Sigmoid colon (tissue), 7 donors: ENCODE data around the gene RCN1. TPM values are rescaled to one million over a fixed set of nuclear protein-coding genes. Genes with fewer than 3 reads are reported as not detected.
A peak's percentile ranks its signal among the peaks of the same experiment; 100 is the strongest.
"Not testable (repeated sequence)": the region's sequence is repeated elsewhere in the genome, so short reads cannot be mapped to it uniquely, and the experiment has no call there.

Experiments
- DNase-seq: peaks from one replicate; pipeline ENCODE4 v3.0.0-alpha.2; 2019
- H3K27ac ChIP-seq, 4 donors: fragments of 200-600 bp; sonication (generic); one replicate each; pipeline ENCODE4 v1.5.1; 2016 to 2019; ENCODE audit warnings: mild to moderate bottlenecking in 1 of 4
- H3K27me3 ChIP-seq, 3 donors: fragments of 200-600 bp; sonication (generic); one replicate each; pipeline ENCODE4 v1.5.1; 2019; ENCODE audit warnings: mild to moderate bottlenecking in 1 of 3
- H3K36me3 ChIP-seq, 4 donors: fragments of 200-600 bp; sonication (generic); one replicate each; pipeline ENCODE4 v1.5.1; 2016 to 2019
- H3K4me1 ChIP-seq, 4 donors: fragments of 200-600 bp; sonication (generic); one replicate each; pipeline ENCODE4 v1.5.1; 2017 to 2019
- H3K4me3 ChIP-seq, 4 donors: fragments of 200-600 bp; sonication (generic); one replicate each; pipeline ENCODE4 v1.5.1; 2017 to 2019; ENCODE audit warnings: mild to moderate bottlenecking in 2 of 4, moderate library complexity in 1 of 4
- H3K9me3 ChIP-seq, 4 donors: fragments of 200-600 bp in 3 of 4; sonication (generic) in 3 of 4; one replicate each; pipeline versions ENCODE4 v1.5.1 to v1.6.1; 2013 to 2019
- CTCF ChIP-seq, 4 experiments: fragments of 450-650 bp in 3 of 4; fragments of 200-600 bp in 1 of 4; IDR thresholded peaks; one replicate each; pipeline ENCODE4 v1.5.1; 2016 to 2019; ENCODE audit warnings: antibody characterized with exemption in 4 of 4, mild to moderate bottlenecking in 3 of 4, moderate library complexity in 2 of 4
- EP300 ChIP-seq, 4 donors: sonication (generic); formaldehyde crosslinking; IDR thresholded peaks; one replicate each; pipeline ENCODE4 v1.6.1; 2017; ENCODE audit warnings: antibody characterized with exemption in 4 of 4
- POLR2A ChIP-seq, 2 donors: fragments of 450-650 bp; IDR thresholded peaks; one replicate each; pipeline ENCODE4 v1.6.1; 2016; ENCODE audit warnings: antibody characterized with exemption in 2 of 2, mild to moderate bottlenecking in 2 of 2, moderate library complexity in 2 of 2
- POLR2AphosphoS5 ChIP-seq, 4 donors: sonication (generic); formaldehyde crosslinking; IDR thresholded peaks; one replicate each; pipeline ENCODE4 v1.6.1; 2017; ENCODE audit warnings: antibody characterized with exemption in 4 of 4
- WGBS, 2 donors: extraction: QIAGEN DNeasy Blood & Tissue Kit; methylation state at CpG; one replicate each; pipeline ENCODE4 v1.1.7; 2013; 5-methylcytosine and 5-hydroxymethylcytosine counted together
- intact Hi-C: fragments of 100-400 bp; cut with DNase I; formaldehyde crosslinking; loops from one replicate; pipeline ENCODE4 v1.15.1; 2023
- polyA plus RNA-seq, 3 donors: library from polyadenylated mRNA; stranded (reverse); fragments of 200-250 nt; gene quantifications; one replicate each; pipeline ENCODE4 v1.2.3, GENCODE V29; 2013
- total RNA-seq, 4 donors: library from RNA; depleted of rRNA; stranded (reverse); fragments of >200 nt; gene quantifications; one replicate each; pipeline ENCODE4 v1.1.0, GENCODE V29; 2016
- donor health status: healthy with polysubstance abuse.
- donor health status: Bipolar disorder and iron deficiency.
- donor health status: healthy.

Gene RCN1
- total and polyA plus RNA-seq, 7 donors: 9.7 to 58.4 (median 34.1) TPM

- DNase-seq: no peak
- Histone ChIP-seq H3K36me3 (peaks cover 0 to 79% (median 19%) of the 10 kb centered on the region in 4 donors), H3K4me3 (no peak overlapping the region), H3K27me3 (no peaks in the 10 kb centered on the region), H3K9me3 (no peaks in the 10 kb centered on the region), H3K27ac (no peak overlapping the region), H3K4me1 (no peaks in the 10 kb centered on the region)
- intact Hi-C loops: no loop called here
- WGBS, 2 donors: 70 to 81% methylated on average over 5 of the region's 5 CpGs
- TF ChIP-seq EP300 (IDR thresholded peaks at IDR 0.05) (no peak), POLR2A (IDR thresholded peaks at IDR 0.05) (no peak), POLR2AphosphoS5 (IDR thresholded peaks at IDR 0.05) (no peak), CTCF (IDR thresholded peaks at IDR 0.05) (no peak)
Observed at GRCh38 chr11:32100495-32100894, 9.6 kb downstream of the RCN1 start.

GRCh38 chr11:32101791-32102190 is 10.9 kb downstream of the RCN1 start:
- Histone ChIP-seq H3K27ac (no peak overlapping the region), H3K36me3 (peaks cover 0 to 84% (median 19%) of the 10 kb centered on the region in 4 donors), H3K4me1 (no peaks in the 10 kb centered on the region), H3K27me3 (no peaks in the 10 kb centered on the region), H3K9me3 (no peaks in the 10 kb centered on the region), H3K4me3 (no peak overlapping the region)
- TF ChIP-seq CTCF (IDR thresholded peaks at IDR 0.05): no peak
- no peak for TF ChIP-seq POLR2AphosphoS5 (IDR thresholded peaks at IDR 0.05)
- no peak for TF ChIP-seq EP300 (IDR thresholded peaks at IDR 0.05)
- TF ChIP-seq POLR2A (IDR thresholded peaks at IDR 0.05): no peak
- intact Hi-C loops: no loop called here
- no peak for DNase-seq
- WGBS, 2 donors: 91 to 94% methylated on average over 11 of the region's 11 CpGs

GRCh38 chr11:32103121-32103719 is 12.3 kb downstream of the RCN1 start:
- Histone ChIP-seq H3K27ac (peak overlapping the region in 1 of 4 donors; percentile 22), H3K36me3 (peaks cover 0 to 70% (median 19%) of the 10 kb centered on the region in 4 donors)
- WGBS, 2 donors: 31 to 73% methylated on average over 11 of the region's 11 CpGs
- H3K4me3 ChIP-seq, H3K27me3 ChIP-seq, H3K4me1 ChIP-seq, intact Hi-C loops, DNase-seq, H3K9me3 ChIP-seq: not testable (repeated sequence)

- no peaks in the 10 kb centered on the region for H3K9me3 ChIP-seq
- H3K27me3 ChIP-seq: no peaks in the 10 kb centered on the region
- H3K4me3 ChIP-seq: no peak overlapping the region
- no peak for TF ChIP-seq POLR2A (IDR thresholded peaks at IDR 0.05)
- TF ChIP-seq EP300 (IDR thresholded peaks at IDR 0.05): no peak
- no peak for TF ChIP-seq CTCF (IDR thresholded peaks at IDR 0.05)
- no peak for TF ChIP-seq POLR2AphosphoS5 (IDR thresholded peaks at IDR 0.05)
- WGBS, 2 donors: 90 to 92% methylated on average over 5 of the region's 5 CpGs
- H3K27ac ChIP-seq: peak overlapping the region in 1 of 4 donors; percentile 22
- peaks cover 0 to 62% (median 15%) of the 10 kb centered on the region in 4 donors for H3K36me3 ChIP-seq
- H3K4me1 ChIP-seq: no peaks in the 10 kb centered on the region
- intact Hi-C loops: no loop called here
- DNase-seq: no peak
Observed at GRCh38 chr11:32103941-32104340, 13.1 kb downstream of the RCN1 start.

GRCh38 chr11:32105871-32106560 is 15.1 kb downstream of the RCN1 start:
- H3K4me3 ChIP-seq: no peak overlapping the region
- WGBS, 2 donors: 79 to 89% methylated on average over 7 of the region's 7 CpGs
- H3K4me1 ChIP-seq: no peaks in the 10 kb centered on the region
- intact Hi-C loops: no loop called here
- no peaks in the 10 kb centered on the region for H3K9me3 ChIP-seq
- no peak overlapping the region for H3K27ac ChIP-seq
- H3K27me3 ChIP-seq: no peaks in the 10 kb centered on the region
- DNase-seq: no peak
- H3K36me3 ChIP-seq: peaks cover 0 to 42% (median 8%) of the 10 kb centered on the region in 4 donors
- TF ChIP-seq CTCF (IDR thresholded peaks at IDR 0.05): no peak
- TF ChIP-seq POLR2A (IDR thresholded peaks at IDR 0.05): no peak
- no peak for TF ChIP-seq POLR2AphosphoS5 (IDR thresholded peaks at IDR 0.05)
- no peak for TF ChIP-seq EP300 (IDR thresholded peaks at IDR 0.05)
